IMR-90 (cell line): Measurements from ENCODE around the gene TJP1. TPM values are rescaled to one million over a fixed set of nuclear protein-coding genes. Genes with fewer than 3 reads are reported as not detected.

Source experiments
- ATAC-seq: fragments of 200-7000 bp; cut with Tn5 transposase; 2 replicates; pipeline ENCODE4 v1.9.1; 2020; ENCODE audit warnings: low read depth, mild to moderate bottlenecking, moderate library complexity
- BruUV-seq: library from RNA; stranded (reverse); fragments of 400-500 nt; replicated peaks from 2 replicates; lab custom pipeline; 2021; lab: Mats Ljungman, UMichigan
- CTCF ChIA-PET: fragments of 300-600 bp; formaldehyde crosslinking; extraction: SDS; loops from one replicate; lab custom pipeline; 2021; ENCODE audit warnings: antibody characterized with exemption; lab: Yijun Ruan, JAX
- POLR2A ChIA-PET: fragments of 300-600 bp; sonication (Branson Sonifier 250); formaldehyde crosslinking; loops from one replicate; lab custom pipeline; 2022; ENCODE audit warnings: antibody characterized with exemption; ENCODE audit not compliant: unreplicated experiment; lab: Charles Lee
- DNase-seq: peaks from one replicate; pipeline ENCODE4 v3.0.0; 2013
- H2AFZ ChIP-seq: replicated peaks from 2 replicates; pipeline ENCODE3; 2013; ENCODE audit warnings: low read length, mild to moderate bottlenecking; ENCODE audit not compliant: poor library complexity
- H2AK5ac ChIP-seq: 2 replicates; pipeline ENCODE4 v1.6.1; 2013; ENCODE audit warnings: low read depth, low read length, inconsistent platforms
- H2AK9ac ChIP-seq: replicated peaks from 2 replicates; pipeline ENCODE3; 2013; ENCODE audit warnings: mild to moderate bottlenecking, low read depth, low read length, moderate library complexity; ENCODE audit not compliant: poor library complexity
- H2BK120ac ChIP-seq: 2 replicates; pipeline ENCODE4 v1.6.1; 2013; ENCODE audit warnings: low read depth, low read length, inconsistent platforms
- H2BK15ac ChIP-seq: 3 replicates; pipeline ENCODE4 v1.6.1; 2013; ENCODE audit warnings: low read depth, low read length, inconsistent platforms
- H2BK20ac ChIP-seq: 2 replicates; pipeline ENCODE4 v1.6.1; 2013; ENCODE audit warnings: low read depth, mild to moderate bottlenecking, inconsistent platforms, low read length, moderate library complexity
- H2BK5ac ChIP-seq: 2 replicates; pipeline ENCODE4 v1.6.1; 2013; ENCODE audit warnings: mild to moderate bottlenecking, low read depth, low read length, inconsistent platforms; ENCODE audit not compliant: poor library complexity, severe bottlenecking
- H3K14ac ChIP-seq: replicated peaks from 2 replicates; pipeline ENCODE4 v1.6.1; 2013; ENCODE audit warnings: low read depth, low read length, inconsistent platforms
- H3K18ac ChIP-seq: 2 replicates; pipeline ENCODE4 v1.6.1; 2013; ENCODE audit warnings: low read depth, low read length, control low read depth
- H3K23ac ChIP-seq: 2 replicates; pipeline ENCODE4 v1.6.1; 2013; ENCODE audit warnings: low read depth, low read length, inconsistent platforms
- H3K27ac ChIP-seq: 2 replicates; pipeline ENCODE4 v1.5.1; 2013; ENCODE audit warnings: mild to moderate bottlenecking, control low read depth, low read length; ENCODE audit not compliant: insufficient read depth
- H3K27me3 ChIP-seq: 2 replicates; pipeline ENCODE4 v1.6.1; 2013; ENCODE audit warnings: low read length; ENCODE audit not compliant: control insufficient read depth, insufficient read depth
- H3K36me3 ChIP-seq: 2 replicates; pipeline ENCODE4 v1.6.1; 2013; ENCODE audit warnings: low read length, mixed read lengths; ENCODE audit not compliant: control insufficient read depth, insufficient read depth
- H3K4ac ChIP-seq: 2 replicates; pipeline ENCODE4 v1.6.1; 2013; ENCODE audit warnings: low read depth, low read length, inconsistent platforms
- H3K4me1 ChIP-seq: 2 replicates; pipeline ENCODE4 v1.6.1; 2013; ENCODE audit warnings: low read length, mixed read lengths; ENCODE audit not compliant: control insufficient read depth, insufficient read depth
- H3K4me2 ChIP-seq: 2 replicates; pipeline ENCODE4 v1.6.1; 2013; ENCODE audit warnings: low read depth, mild to moderate bottlenecking, control low read depth, low read length, moderate library complexity
- H3K4me3 ChIP-seq: 2 replicates; pipeline ENCODE4 v1.5.1; 2013; ENCODE audit warnings: low read depth, mild to moderate bottlenecking, control low read depth, low read length, moderate library complexity; ENCODE audit not compliant: insufficient read depth
- H3K56ac ChIP-seq: 2 replicates; pipeline ENCODE4 v1.6.1; 2013; ENCODE audit warnings: low read length, inconsistent platforms; ENCODE audit not compliant: insufficient read depth; ENCODE audit errors: extremely low read depth
- H3K79me1 ChIP-seq, 2 experiments: 2 replicates each; pipeline ENCODE4 v1.6.1; 2013; ENCODE audit warnings: low read length in 2 of 2, inconsistent platforms in 1 of 2, low read depth in 1 of 2
- H3K9ac ChIP-seq: 2 replicates; pipeline ENCODE4 v1.6.1; 2013; ENCODE audit warnings: low read depth, low read length, control low read depth
- H3K9me1 ChIP-seq: 2 replicates; pipeline ENCODE4 v1.6.1; 2013; ENCODE audit warnings: low read length, inconsistent platforms; ENCODE audit not compliant: insufficient read depth
- H3K9me3 ChIP-seq: 2 replicates; pipeline ENCODE4 v1.6.1; 2013; ENCODE audit warnings: low read length; ENCODE audit not compliant: control insufficient read depth, insufficient read depth
- H4K20me1 ChIP-seq: 2 replicates; pipeline ENCODE4 v1.6.1; 2013; ENCODE audit warnings: low read length, inconsistent platforms; ENCODE audit not compliant: insufficient read depth
- H4K5ac ChIP-seq: 2 replicates; pipeline ENCODE4 v1.6.1; 2013; ENCODE audit warnings: mild to moderate bottlenecking, low read depth, low read length, control low read depth
- H4K8ac ChIP-seq, 2 experiments: 2 replicates each; pipeline ENCODE4 v1.6.1; 2013; ENCODE audit warnings: low read depth in 2 of 2, low read length in 2 of 2, control low read depth in 1 of 2, inconsistent platforms in 1 of 2
- H4K91ac ChIP-seq: 2 replicates; pipeline ENCODE4 v1.6.1; 2013; ENCODE audit warnings: low read depth, low read length, inconsistent platforms; ENCODE audit not compliant: insufficient read depth
- BHLHE40 ChIP-seq: fragments of 150-350 bp; IDR thresholded peaks from 2 replicates; pipeline ENCODE4 v1.6.1; 2016; ENCODE audit warnings: mild to moderate bottlenecking, low read depth, low read length
- CEBPB ChIP-seq: IDR thresholded peaks from 2 replicates; pipeline ENCODE4 v1.6.1; 2012; ENCODE audit warnings: low read depth, low read length, improper control_type of control experiment
- CHD1 ChIP-seq: IDR thresholded peaks from 2 replicates; pipeline ENCODE4 v1.6.1; 2012; ENCODE audit warnings: low read depth, low read length, improper control_type of control experiment
- CTCF ChIP-seq: conservative IDR thresholded peaks from 2 replicates; pipeline ENCODE4 v1.5.1; 2012; ENCODE audit warnings: mild to moderate bottlenecking, low read depth, low read length, improper control_type of control experiment
- ELK1 ChIP-seq: fragments of 150-350 bp; IDR thresholded peaks from 2 replicates; pipeline ENCODE4 v1.6.1; 2016; ENCODE audit warnings: low read depth, mild to moderate bottlenecking, low read length, moderate library complexity, borderline replicate concordance
- FOS ChIP-seq: fragments of 150-350 bp; IDR thresholded peaks from 2 replicates; pipeline ENCODE4 v1.6.1; 2016; ENCODE audit warnings: low read depth, low read length
- MAFK ChIP-seq: IDR thresholded peaks from 2 replicates; pipeline ENCODE4 v1.6.1; 2012; ENCODE audit warnings: low read depth, low read length, improper control_type of control experiment
- MAZ ChIP-seq: IDR thresholded peaks from 2 replicates; pipeline ENCODE4 v1.6.1; 2012; ENCODE audit warnings: low read depth, mild to moderate bottlenecking, low read length, improper control_type of control experiment, moderate library complexity, borderline replicate concordance
- MXI1 ChIP-seq: IDR thresholded peaks from 2 replicates; pipeline ENCODE4 v1.6.1; 2012; ENCODE audit warnings: low read depth, mild to moderate bottlenecking, low read length, moderate library complexity, borderline replicate concordance
- NFE2L2 ChIP-seq: fragments of 150-350 bp; IDR thresholded peaks from 2 replicates; pipeline ENCODE4 v1.6.1; 2016; ENCODE audit warnings: low read depth, mild to moderate bottlenecking, low read length
- POLR2A ChIP-seq: IDR thresholded peaks from 2 replicates; pipeline ENCODE4 v1.6.1; 2012; ENCODE audit warnings: mild to moderate bottlenecking, low read depth, low read length
- RAD21 ChIP-seq: IDR thresholded peaks from 2 replicates; pipeline ENCODE4 v1.6.1; 2012; ENCODE audit warnings: low read length, improper control_type of control experiment
- RCOR1 ChIP-seq: IDR thresholded peaks from 2 replicates; pipeline ENCODE4 v1.6.1; 2012; ENCODE audit warnings: mild to moderate bottlenecking, low read length, improper control_type of control experiment; ENCODE audit not compliant: insufficient replicate concordance
- RFX5 ChIP-seq: IDR thresholded peaks from 2 replicates; pipeline ENCODE4 v1.8.0; 2012; ENCODE audit warnings: low read depth, mild to moderate bottlenecking, low read length, moderate library complexity
- SMC3 ChIP-seq: fragments of 150-350 bp; IDR thresholded peaks from 2 replicates; pipeline ENCODE4 v1.6.1; 2016; ENCODE audit warnings: low read depth, mild to moderate bottlenecking, antibody characterized with exemption, low read length, moderate library complexity
- USF2 ChIP-seq: fragments of 150-350 bp; IDR thresholded peaks from 2 replicates; pipeline ENCODE4 v1.6.1; 2017; ENCODE audit warnings: mild to moderate bottlenecking, antibody characterized with exemption, low read length, low read depth
- WGBS, 2 experiments: methylation state at CpG; one replicate each; pipeline versions ENCODE4 v1.1.5 to v1.1.7; 2013; ENCODE audit warnings: missing lambda C conversion rate in 2 of 2; ENCODE audit not compliant: insufficient read length in 1 of 2; ENCODE audit errors: extremely low coverage in 2 of 2; 5-methylcytosine and 5-hydroxymethylcytosine counted together
- dilution Hi-C: fragments of 300-500 bp; cut with HindIII; formaldehyde crosslinking; loops from one replicate; pipeline ENCODE4 v1.14.3; 2018; ENCODE audit warnings: low sequenced_read_pairs; ENCODE audit not compliant: unreplicated experiment
- in situ Hi-C: fragments of 300-500 bp; cut with MboI; formaldehyde crosslinking; loops from 3 replicates; pipeline ENCODE4 v1.14.3; 2019; ENCODE audit warnings: low sequenced_read_pairs, inconsistent platforms, mixed read lengths
- intact Hi-C: fragments of 100-400 bp; cut with micrococcal nuclease; formaldehyde crosslinking; loops from 2 replicates; pipeline ENCODE4 v1.10.0; 2022
- polyA plus RNA-seq, 3 experiments: library from polyadenylated mRNA; depleted of rRNA; stranded (reverse); fragments of >200 nt; gene quantifications; 2 replicates each; pipeline ENCODE4 v1.2.3, GENCODE V29; 2012; ENCODE audit warnings: low replicate concordance in 1 of 3
- total RNA-seq: library from RNA; depleted of rRNA; stranded (reverse); fragments of >200 nt; gene quantifications from 2 replicates; pipeline ENCODE4 v1.2.3, GENCODE V29; 2012

TJP1 gene
- total and polyA plus RNA-seq, 2 of the 4 experiments (the other 2 are of a cell fraction): 42.2 to 43.4 TPM

- in situ Hi-C loops: no loop called here
- Histone ChIP-seq H3K4me2 (no peak overlapping the region), H2AFZ (no peak overlapping the region), H3K4ac (no peak overlapping the region), H3K14ac (no peak overlapping the region), H3K27me3 (no peaks in the 10 kb centered on the region), H2BK5ac (no peak overlapping the region), H2BK120ac (no peak overlapping the region), H3K9me1 (peaks cover 15% of the 10 kb centered on the region), H3K9me3 (no peaks in the 10 kb centered on the region), H3K23ac (no peak overlapping the region), H3K4me3 (no peak overlapping the region), H4K8ac (no peak overlapping the region), H2BK20ac (no peak overlapping the region), H3K27ac (no peak overlapping the region), H2AK5ac (no peak overlapping the region), H2BK15ac (no peak overlapping the region), H4K91ac (no peak overlapping the region), H3K9ac (no peak overlapping the region), H3K4me1 (peaks cover 6% of the 10 kb centered on the region), H3K18ac (no peak overlapping the region), H3K36me3 (peaks cover 6% of the 10 kb centered on the region), H4K5ac (no peak overlapping the region), H3K79me1 (peaks cover 0 to 15% of the 10 kb centered on the region in 2 experiments; a peak in 1 of 4 replicates), H3K56ac (no peak overlapping the region), H2AK9ac (no peak overlapping the region), H4K20me1 (no peaks in the 10 kb centered on the region; the same call in 1 of the 2 replicates)
- dilution Hi-C loops: no loop called here
- intact Hi-C loops: no loop called here
- CTCF ChIA-PET: no interaction called here
- BruUV-seq: no TSS peak
- POLR2A ChIA-PET: no interaction called here
- no peak; the same call in 1 of the 2 replicates for ATAC-seq
- TF ChIP-seq FOS (no peak), MAZ (no peak), ELK1 (no peak), USF2 (no peak), RCOR1 (no peak), RFX5 (no peak), CTCF (no peak), NFE2L2 (no peak), CHD1 (no peak), MAFK (no peak), BHLHE40 (no peak), RAD21 (no peak), MXI1 (no peak), SMC3 (no peak), POLR2A (no peak), CEBPB (no peak)
- no CpG with 5 or more reads among the region's 7 CpGs for WGBS, 2 experiments
- DNase-seq: no peak
These were observed 126.6 kb downstream of the TJP1 start for GRCh38 chr15:29695489-29696167.
